C4-2B (cell line): ENCODE results near the gene AMBP.

Experiments used
- CTCF ChIP-seq: fragments of 450-650 bp; conservative IDR thresholded peaks from 2 replicates; pipeline ENCODE4 v1.5.1; 2017; ENCODE audit warnings: mild to moderate bottlenecking
- ZFX ChIP-seq: fragments of 450-650 bp; IDR thresholded peaks from 2 replicates; pipeline ENCODE4 v1.6.1; 2017

DNA sequence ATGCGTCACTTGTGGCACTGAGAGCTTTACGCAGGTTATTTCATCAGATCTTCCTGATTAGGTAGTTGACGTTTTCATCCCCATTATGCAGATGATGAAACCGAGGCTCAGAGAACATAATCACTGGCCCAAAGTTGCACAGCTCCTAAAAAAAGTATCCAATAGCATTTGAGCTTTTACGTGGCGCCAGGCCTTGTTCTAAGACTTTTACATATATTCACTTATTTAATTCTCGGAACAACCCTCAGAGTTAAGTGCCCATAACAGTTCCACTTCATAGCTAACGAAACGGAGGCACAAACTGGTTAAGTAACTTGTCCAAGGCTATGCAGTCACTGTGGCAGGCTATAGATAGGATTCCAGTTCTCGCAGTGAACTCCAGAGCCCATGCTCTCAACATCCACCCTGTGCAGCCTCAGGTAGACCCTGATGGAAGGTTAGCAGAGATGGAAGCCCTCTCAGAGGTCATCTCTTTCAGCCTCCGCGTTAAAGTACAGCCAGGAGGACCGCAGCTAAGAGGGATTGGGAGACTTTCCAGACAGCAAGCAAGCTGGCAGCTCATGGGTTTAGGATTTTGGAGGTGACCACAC lies 39.3 kb downstream of the AMBP start:
- TF ChIP-seq CTCF: no peak
- TF ChIP-seq ZFX: no peak
